ENCODE results near the gene TMEM151B.

TMEM151B gene

DNA sequence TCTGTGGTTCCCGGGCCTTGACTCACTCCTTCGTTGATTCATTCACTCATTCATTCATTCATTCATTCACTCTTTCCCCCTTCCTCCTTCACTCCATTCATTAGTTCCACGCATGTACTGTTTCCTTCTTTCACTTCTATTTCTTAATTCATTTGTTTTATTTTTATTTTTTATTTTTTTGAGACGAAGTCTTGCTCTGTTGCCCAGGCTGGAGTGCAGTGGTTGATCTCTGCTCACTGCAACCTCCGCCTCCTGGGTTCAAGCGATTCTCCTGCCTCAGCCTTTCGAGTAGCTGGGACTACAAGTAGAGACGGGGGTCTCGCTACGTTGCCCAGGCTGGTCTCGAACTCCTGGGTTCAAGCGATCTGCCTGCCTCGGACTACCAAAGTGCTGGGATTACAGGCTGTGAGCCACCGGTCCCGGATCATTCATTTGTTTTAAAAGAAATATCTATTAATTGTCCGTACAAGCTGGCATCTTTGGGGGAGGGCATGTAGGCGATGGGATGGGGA is 4.5 kb upstream of the TMEM151B start:
- no peak for DNase-seq

DNA sequence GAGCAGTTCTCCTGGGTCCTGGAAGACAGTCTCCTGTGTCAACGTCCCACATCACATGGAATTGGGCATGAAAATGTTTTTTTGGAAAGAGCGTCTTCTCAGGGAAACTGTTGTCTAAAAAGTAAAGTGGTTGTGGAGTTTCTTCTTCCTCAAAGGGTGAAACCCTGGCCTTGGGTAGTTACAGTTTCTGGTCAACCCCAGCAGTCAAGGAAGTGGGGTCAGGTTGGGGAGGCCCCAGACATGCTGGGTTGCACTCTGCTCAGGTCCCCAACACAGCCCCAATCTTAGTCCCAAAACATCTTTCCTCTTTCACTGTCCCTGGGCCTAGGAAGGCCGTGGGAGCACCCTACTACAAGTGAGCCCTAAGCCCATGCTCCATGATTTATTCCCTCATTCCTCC is 3.9 kb upstream of the TMEM151B start:
- DNase-seq: no peak

DNA sequence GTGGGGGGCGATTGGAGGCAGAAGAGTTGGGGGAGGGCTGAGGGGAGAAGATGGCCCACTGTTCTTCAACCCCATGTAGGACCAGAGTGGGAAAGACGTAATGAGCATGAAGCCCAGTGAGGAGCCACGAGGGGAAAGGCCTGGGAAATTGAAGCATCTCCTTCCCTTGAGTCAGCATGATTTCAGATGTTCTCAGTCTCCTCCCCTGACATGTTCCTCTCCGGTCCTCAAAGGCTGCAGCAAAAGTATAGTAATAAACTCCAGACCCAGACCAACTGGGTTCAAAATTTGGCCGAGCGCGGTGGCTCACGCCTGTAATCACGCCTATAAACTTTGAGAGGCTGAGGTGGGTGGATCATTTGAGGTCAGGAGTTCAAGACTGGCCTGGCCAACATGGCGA is 3.0 kb upstream of the TMEM151B start:
- DNase-seq: no peak

DNA sequence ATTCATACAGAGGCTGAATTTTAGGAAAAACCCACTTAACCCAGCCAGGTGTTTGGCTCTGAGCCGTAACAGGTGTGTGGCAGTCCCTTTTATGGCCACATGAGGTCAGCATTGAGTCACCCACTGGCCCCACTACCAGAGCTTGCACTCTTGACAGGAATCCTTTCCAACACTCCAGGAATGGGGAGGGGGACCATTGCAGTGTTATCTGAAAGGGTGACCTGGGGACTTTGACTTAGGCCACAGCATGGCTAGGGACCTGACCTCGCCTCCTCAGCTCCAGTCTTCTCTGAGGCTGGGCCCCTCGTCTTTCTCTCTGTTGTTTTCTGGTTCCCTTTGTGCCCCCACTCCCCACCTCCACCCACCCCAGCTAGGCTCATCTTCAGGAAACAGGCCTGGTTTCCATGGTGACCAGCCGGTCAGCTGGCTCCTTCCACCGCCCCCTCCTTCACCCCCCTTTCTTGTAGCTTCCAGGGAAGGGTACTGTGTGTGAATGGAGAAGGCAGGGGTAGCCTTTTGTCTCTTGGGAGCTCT is 2.1 kb upstream of the TMEM151B start:
- DNase-seq: peak; percentile 58 to 73

DNA sequence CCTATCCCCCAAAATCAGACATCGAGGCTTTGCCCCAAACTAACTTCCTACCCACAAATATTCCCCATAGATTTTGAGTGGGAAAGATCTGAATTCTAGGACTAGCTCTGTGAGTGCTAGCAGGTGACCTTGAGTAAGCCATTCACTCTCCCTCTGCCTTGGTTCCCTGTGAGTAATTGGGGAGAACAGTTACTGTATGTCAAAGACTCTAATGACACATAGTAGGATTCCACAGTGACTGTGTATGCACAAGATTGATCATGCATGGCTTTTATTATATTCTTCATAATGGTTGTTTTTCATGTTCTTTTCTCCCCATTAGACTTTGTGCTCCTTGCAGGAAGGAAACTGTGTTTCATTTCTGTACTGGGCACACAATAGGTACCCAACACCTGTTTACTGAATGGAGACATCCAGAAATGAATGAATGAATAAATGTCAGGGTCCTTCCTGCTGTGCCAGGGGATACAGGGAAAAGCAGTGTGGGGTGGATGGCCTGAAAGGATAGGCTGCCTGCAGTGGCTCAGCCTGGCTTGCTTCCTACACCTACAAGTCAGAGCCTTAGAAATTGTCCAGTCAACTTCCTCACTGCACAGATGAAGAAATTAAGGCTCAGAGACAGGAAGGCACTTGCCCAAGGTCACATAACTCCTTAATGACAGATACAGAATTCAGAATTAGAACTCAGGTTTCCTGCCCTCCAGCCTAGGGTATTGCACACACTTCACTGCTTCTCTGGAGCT is 901 bp upstream of the TMEM151B start:
- no peak for DNase-seq

DNA sequence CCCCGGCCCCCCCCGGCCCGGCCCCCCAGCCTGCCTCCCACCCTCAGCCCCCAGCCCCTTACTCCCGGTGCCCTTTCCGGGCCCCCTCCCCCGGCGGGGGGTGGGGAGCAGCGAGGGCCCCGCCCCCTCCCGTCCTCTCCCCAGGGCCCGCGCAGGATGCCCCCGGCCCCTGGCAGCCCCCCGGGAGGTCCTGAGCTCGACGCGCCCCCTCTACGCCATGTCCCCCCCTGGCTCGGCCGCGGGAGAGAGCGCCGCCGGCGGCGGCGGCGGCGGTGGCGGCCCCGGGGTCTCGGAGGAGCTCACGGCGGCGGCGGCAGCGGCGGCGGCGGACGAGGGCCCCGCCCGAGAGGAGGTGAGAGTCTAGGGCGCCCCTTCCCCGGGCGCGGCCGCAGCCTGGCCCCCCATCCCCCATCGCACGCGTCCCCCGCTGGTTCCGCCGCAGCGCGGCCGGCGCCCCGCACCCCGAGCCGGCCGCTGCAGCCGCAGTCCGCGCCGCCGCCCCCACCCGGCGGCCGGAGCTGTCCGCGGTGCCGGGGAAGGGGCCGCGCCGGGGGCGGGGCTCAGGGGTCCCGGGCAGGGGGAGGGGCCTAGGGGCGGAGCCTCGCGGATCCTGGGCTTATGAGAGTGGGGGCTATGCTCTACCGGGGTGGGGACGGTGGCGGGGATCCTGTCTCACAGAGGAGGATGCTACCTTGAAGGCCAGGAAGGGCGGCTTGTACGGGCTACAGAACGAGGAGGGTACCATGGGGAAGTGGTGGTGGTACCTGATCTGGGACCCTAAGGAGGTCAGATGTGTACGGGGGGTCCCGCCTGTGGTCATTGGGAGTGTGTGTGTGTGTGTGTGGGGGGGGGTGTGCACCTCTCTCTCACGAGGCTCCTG is 516 bp downstream of the TMEM151B start:
- no peak for DNase-seq

DNA sequence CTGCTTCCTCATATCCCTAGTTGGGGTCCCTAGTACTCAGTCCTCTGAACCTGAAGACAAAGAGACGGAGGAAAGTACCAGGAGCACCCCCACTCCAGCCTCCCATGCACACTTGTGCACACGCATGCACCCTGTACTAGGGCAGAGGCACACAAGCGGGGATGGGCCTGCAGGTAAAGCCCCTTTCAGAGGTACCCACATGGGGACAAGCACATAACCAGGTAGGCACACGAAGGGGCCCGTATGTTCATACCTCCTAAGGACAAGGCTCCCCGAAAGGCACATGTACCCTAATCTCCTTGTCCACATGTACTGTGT is 1.1 kb downstream of the TMEM151B start:
- no peak for DNase-seq

DNA sequence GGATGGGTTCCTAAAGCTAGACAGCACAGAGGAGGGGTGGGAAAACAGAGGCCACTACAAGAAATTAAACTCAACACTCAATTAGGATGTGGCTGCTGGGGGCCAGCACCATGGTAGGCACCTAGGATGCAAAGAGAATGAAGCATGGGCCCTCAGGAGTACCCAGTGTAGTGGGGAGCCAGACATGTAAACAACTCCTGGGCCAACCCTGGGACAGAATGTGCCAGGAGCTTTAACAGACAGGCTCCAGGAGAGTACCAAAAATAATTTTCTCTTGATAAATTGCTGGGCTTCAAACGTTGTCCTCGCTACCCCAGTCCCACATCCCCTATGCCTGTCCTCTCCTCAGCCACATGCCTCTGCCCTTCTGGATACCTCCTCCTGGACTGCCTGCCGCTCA is 1.7 kb downstream of the TMEM151B start:
- DNase-seq: no peak

DNA sequence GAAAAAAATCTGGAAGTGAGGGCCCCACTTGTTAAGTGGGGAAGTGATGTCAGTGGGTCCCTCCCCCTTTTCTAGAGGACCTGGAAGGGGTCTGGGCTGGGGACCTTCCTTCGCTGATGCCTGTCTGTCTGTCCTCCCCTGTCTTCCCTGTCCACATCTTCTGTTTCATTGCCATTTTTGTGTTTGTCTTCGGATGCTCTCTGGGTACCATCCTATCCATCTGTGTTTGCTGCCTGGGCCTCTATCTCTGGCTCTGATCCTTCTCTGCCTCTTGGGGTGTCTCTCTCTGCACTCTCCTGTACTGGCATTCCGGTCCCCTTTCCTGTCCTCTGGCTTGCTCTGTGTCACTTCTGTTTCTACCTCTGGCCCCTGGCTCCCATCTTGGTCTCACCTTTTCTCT is 2.3 kb downstream of the TMEM151B start:
- DNase-seq: no peak

DNA sequence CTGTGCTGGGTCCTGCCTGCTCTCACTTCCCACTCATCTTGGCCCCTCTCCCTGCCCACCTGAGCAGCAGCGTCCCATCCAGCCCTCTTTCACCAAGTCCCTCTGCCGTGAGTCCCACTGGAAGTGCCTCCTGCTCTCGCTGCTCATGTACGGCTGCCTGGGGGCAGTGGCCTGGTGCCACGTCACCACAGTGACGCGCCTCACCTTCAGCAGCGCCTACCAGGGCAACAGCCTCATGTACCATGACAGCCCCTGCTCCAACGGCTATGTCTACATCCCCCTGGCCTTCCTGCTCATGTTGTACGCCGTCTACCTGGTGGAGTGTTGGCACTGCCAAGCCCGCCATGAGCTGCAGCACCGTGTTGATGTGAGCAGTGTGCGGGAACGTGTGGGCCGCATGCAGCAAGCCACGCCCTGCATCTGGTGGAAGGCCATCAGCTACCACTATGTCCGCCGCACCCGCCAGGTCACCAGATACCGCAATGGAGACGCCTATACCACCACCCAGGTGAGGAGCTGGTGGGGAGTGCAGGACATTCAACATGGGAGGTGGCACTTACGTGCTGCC is 2.8 kb downstream of the TMEM151B start:
- no peak for DNase-seq

DNA sequence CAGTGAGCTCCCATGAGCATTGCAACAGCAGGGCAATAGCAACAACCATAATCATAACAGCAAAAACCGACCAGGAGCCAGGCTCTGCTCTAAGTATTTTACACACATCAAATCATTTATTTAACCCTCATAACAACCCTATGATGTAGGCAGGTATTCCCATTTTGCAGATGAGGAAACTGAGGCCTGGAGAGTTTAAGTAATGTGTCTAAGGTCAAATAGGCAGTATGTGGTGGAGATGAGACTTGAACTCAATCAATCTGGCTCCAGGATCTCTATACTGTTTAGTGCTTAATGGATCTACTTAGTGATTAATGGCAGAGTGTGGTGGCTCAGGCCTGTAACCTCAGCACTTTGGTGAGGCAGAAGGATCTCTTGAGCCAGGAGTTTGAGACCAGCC is 3.4 kb downstream of the TMEM151B start:
- DNase-seq: no peak

DNA sequence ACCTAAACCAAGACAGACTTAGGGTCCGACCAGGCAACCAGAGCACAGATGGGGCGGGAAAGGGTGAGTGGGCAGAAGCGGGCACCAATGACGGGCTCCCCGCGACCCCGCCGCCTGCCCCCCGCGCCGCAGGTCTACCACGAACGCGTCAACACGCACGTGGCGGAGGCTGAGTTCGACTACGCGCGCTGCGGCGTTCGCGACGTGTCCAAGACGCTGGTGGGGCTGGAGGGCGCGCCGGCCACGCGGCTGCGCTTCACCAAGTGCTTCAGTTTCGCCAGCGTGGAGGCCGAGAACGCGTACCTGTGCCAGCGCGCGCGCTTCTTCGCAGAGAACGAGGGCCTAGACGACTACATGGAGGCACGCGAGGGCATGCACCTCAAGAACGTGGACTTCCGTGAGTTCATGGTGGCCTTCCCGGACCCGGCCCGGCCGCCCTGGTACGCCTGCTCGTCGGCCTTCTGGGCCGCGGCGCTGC is 5.1 kb downstream of the TMEM151B start:
- DNase-seq: no peak

DNA sequence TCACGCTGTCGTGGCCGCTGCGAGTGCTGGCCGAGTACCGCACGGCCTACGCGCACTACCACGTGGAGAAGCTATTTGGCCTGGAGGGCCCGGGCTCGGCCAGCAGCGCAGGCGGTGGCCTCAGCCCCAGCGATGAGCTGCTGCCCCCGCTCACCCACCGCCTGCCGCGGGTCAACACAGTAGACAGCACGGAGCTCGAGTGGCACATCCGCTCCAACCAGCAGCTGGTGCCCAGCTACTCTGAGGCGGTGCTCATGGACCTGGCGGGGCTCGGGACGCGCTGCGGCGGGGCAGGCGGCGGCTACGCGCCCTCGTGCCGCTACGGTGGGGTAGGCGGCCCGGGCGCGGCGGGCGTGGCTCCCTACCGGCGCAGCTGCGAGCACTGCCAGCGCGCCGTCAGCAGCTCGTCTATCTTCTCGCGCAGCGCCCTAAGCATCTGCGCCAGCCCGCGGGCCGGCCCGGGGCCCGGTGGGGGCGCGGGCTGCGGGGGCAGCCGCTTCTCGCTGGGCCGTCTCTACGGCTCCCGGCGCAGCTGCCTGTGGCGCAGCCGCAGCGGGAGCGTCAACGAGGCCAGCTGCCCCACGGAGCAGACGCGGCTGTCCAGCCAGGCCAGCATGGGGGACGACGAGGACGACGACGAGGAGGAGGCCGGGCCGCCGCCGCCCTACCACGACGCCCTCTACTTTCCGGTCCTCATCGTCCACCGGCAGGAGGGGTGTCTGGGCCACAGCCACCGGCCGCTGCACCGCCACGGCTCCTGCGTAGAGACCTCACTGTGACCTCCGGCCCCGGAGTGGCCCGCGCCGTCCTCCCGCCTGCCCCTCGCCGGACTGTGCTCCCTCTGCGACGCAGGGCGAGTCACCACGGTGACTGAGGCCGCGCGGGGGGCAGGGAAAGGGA is 5.7 kb downstream of the TMEM151B start:
- DNase-seq: no peak

DNA sequence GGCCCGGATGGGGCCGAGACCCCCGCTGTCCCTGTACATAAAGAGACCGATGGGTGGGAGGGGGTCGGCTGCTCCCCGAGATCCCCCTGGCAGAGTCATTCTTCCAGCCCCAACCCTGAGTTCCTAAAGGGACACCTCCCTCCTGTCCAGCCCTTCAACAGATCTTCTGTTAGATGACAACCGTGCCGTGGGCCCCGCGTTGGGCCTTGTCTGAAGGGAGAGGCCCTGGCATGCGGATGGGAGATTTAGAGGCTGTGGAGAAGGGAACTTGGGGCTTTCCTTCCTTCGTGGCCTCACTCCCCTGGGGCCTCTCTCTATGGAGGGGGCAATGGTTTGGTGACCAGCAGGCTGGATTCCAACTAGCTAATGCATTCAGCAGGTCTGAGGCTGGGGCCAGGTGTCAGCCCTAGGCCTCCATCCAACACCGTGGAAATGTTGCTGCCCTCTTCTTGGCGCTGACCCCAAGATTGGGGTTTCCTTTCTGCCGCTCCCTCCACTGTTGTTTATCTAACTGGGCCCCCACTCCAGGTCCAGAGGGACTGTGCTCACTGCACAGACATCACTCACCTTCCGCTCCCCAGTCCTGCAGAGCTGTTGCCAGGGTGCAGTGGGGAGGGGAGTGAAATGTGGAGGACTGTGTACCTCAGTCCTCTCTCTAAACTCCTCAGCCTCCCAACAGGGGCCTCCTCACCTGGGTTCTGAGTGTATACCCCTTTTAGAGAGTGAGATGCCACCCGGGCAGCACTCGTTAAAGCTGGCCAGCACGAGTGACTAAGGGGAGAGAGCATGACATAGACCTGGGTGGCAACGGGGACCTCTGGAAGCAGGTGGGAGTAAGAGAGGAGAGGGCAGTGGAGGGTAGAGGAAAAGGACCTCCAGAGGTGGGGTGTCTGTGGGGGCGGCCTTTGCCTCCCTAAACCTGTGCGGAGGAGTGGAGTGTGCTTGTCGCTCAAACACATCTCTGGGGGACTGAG is 6.7 kb downstream of the TMEM151B start:
- no peak for DNase-seq

DNA sequence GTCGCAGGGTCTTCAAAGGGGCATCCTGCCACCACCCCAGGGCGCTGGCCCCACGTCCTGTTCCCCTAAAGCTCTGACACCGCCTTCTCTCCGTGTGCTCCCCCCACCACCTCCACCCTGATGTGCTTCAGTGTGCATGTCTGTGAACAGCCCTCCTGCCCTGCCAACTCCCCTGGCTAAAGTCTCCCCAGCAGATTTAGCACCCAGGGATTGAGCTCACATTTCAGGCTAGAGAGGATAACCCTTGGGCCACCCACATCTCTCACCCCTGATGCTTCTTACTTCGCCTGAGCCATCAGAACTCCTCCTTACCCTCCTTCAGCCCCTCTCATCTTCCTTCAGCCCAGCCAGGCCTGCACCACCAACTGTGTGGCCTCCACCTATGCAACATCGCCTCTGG is 7.5 kb downstream of the TMEM151B start:
- no peak for DNase-seq

DNA sequence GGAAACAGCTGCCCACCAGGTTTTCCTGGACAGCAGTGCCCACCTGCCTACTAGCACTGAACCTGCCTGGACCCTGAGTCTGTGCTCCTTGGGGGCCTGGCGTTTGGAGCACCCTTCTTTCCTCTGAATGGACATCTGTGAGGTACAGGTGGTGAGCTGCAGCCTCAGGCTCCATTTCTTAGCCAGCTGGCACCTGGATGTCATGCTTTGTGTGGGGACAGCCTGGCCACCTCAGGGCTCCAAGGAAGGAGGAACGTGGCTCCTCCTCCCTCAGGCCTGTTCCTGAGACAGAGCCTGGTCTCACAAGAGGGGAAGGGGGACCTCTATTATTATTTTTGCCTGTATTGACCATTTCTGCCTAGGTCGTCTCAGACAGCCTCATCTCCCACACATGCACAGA is 8.1 kb downstream of the TMEM151B start:
- DNase-seq: no peak

DNA sequence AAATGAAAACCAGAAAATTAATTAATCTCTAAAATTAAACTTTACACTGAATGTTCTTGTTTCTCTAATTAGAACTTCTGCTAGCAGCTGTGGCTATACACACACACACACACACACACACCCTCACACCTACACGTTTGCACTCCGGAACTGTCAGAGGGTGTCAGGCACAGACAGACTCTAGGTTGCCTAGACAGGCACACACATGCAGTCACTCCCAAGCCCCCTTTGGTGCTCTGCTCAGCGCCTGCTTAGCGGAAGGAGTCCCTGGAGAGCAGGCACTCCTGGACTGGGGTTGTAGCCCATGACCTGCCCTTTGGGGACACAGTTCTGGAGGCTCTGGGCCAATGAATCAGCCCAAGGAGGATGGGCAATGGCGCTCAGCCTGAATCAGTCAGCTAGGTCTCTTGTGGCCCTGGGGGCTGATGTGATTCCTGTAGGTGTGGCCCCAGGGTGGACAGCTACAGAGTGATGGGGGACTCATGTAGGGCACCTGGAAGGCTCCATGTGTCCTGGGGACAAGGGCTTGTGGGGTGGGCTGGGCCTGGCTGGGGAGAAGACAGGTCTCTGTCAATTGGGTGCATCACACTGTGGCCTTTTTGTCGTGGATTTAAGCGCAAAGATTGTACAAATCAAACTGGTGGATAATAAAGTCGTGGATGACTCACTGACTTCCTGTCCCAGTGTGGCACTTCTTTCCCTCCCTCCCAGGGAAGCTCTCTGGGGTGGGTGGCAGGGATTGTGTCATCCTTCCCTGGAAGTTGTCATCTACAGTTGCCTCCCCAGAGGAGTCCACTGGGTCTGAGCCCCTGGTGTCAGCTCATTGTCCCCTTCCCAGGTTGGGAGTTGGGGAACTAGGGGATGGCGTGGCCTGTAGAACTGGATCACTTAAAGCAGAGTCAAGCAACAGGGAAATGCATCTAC is 8.8 kb downstream of the TMEM151B start:
- no peak for DNase-seq

DNA sequence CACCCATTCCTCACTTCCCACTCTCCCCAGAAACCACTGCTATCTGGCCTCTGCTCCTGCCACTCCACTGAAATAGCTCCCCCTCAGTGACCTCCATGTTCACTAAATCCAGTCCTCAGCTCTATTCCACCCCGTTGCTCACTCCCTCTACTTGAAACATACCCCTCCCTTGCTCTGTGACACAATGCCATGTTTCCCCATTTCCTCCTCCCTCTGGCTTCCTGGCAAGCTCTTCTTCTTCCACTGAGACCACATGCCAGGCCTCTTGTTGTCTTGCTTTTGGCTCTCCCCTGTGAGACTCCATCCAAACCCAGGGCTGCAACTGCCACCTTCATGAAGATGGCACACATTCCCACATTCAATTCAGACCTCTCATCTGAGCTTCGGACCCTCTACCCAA is 13.9 kb downstream of the TMEM151B start:
- DNase-seq: no peak

DNA sequence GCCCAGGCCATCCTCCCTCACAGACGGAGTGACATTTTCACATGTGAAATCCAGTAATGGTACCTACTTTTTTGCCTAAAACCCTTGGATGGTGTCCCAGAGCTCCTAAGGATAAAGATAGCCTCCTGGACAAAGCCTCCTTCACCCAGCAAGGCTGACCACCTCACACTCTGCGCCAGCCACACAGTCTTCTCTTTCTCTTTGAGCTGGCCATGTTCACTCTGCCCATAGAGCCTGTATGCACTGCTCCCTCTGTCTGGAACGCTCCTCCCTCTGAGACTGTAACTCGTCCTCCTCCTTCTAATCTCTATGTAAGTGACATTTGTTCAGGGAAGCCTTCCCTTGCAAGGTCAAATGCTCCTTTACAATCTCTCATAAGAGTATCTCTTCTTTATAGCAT is 14.6 kb downstream of the TMEM151B start:
- no peak for DNase-seq

Measured in CD4-positive, alpha-beta T cell treated with Interleukin-1 beta for 1 hour (primary cell).